ENCODE results near the gene FLNA. TPM values are rescaled to one million over a fixed set of nuclear protein-coding genes. Genes with fewer than 3 reads are reported as not detected.

Gene FLNA
- total and polyA plus RNA-seq, 2 of the 13 experiments (the other 11 are each of a cell fraction or from before 2014, with no cell fraction given): 83.4 to 174 TPM

GRCh38 chrX:154378799-154379568 is 4.5 kb upstream of the FLNA start, which contains the start of gene EMD (continued):
- TF ChIP-seq ZNF280D (CRISPR knock-in tag; IDR thresholded peaks at IDR 0.05): no peak
- TF ChIP-seq LCORL (IDR thresholded peaks at IDR 0.05): no peak
- no peak for TF ChIP-seq LCORL (CRISPR knock-in tag; IDR thresholded peaks at IDR 0.05)
- TF ChIP-seq IRF9 (CRISPR knock-in tag; IDR thresholded peaks at IDR 0.05; ENCODE audit: borderline replicate concordance): no peak
- TF ChIP-seq ZNF7 (CRISPR knock-in tag; IDR thresholded peaks at IDR 0.05): no peak
- TF ChIP-seq ZFY (CRISPR knock-in tag; IDR thresholded peaks at IDR 0.05): peak; percentile 81
- TF ChIP-seq REST (IDR thresholded peaks at IDR 0.05; ENCODE audit: borderline replicate concordance in 1 of 2, low read depth in 1 of 2, low read length in 2 of 2): no peak
- no peak for TF ChIP-seq SMARCE1 (IDR thresholded peaks at IDR 0.05; ENCODE audit: borderline replicate concordance)
- TF ChIP-seq ZNF546 (CRISPR knock-in tag; conservative IDR thresholded peaks at IDR 0.05): no peak
- no peak for TF ChIP-seq ZNF749 (CRISPR knock-in tag; IDR thresholded peaks at IDR 0.05; ENCODE audit: borderline replicate concordance)
- no peak for TF ChIP-seq ZNF446 (CRISPR knock-in tag; IDR thresholded peaks at IDR 0.05)
- no peak for TF ChIP-seq CBX1 (IDR thresholded peaks at IDR 0.05; ENCODE audit: low read depth)
- no peak for TF ChIP-seq NCOA2 (CRISPR knock-in tag; IDR thresholded peaks at IDR 0.05)
- TF ChIP-seq, protein P1, sequence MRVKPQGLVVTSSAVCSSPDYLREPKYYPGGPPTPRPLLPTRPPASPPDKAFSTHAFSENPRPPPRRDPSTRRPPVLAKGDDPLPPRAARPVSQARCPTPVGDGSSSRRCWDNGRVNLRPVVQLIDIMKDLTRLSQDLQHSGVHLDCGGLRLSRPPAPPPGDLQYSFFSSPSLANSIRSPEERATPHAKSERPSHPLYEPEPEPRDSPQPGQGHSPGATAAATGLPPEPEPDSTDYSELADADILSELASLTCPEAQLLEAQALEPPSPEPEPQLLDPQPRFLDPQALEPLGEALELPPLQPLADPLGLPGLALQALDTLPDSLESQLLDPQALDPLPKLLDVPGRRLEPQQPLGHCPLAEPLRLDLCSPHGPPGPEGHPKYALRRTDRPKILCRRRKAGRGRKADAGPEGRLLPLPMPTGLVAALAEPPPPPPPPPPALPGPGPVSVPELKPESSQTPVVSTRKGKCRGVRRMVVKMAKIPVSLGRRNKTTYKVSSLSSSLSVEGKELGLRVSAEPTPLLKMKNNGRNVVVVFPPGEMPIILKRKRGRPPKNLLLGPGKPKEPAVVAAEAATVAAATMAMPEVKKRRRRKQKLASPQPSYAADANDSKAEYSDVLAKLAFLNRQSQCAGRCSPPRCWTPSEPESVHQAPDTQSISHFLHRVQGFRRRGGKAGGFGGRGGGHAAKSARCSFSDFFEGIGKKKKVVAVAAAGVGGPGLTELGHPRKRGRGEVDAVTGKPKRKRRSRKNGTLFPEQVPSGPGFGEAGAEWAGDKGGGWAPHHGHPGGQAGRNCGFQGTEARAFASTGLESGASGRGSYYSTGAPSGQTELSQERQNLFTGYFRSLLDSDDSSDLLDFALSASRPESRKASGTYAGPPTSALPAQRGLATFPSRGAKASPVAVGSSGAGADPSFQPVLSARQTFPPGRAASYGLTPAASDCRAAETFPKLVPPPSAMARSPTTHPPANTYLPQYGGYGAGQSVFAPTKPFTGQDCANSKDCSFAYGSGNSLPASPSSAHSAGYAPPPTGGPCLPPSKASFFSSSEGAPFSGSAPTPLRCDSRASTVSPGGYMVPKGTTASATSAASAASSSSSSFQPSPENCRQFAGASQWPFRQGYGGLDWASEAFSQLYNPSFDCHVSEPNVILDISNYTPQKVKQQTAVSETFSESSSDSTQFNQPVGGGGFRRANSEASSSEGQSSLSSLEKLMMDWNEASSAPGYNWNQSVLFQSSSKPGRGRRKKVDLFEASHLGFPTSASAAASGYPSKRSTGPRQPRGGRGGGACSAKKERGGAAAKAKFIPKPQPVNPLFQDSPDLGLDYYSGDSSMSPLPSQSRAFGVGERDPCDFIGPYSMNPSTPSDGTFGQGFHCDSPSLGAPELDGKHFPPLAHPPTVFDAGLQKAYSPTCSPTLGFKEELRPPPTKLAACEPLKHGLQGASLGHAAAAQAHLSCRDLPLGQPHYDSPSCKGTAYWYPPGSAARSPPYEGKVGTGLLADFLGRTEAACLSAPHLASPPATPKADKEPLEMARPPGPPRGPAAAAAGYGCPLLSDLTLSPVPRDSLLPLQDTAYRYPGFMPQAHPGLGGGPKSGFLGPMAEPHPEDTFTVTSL (CRISPR knock-in tag; IDR thresholded peaks at IDR 0.05; ENCODE audit: borderline replicate concordance): no peak
- TF ChIP-seq RBM39 (IDR thresholded peaks at IDR 0.05; ENCODE audit: low read depth, low read length, poor library complexity, severe bottlenecking): no peak
- TF ChIP-seq KDM6A (CRISPR knock-in tag; IDR thresholded peaks at IDR 0.05; ENCODE audit: low read depth): no peak

Data from HepG2 (cell line).